ENCODE results near the gene CCDC6. TPM values are rescaled to one million over a fixed set of nuclear protein-coding genes. Genes with fewer than 3 reads are reported as not detected.
A peak's percentile ranks its signal among the peaks of the same experiment; 100 is the strongest.

CCDC6 gene
- total and polyA plus RNA-seq, 9 of the 15 experiments (the other 6 are each of a cell fraction or from before 2014, with no cell fraction given): 10.4 to 41.0 (median 20.9) TPM

GRCh38 chr10:59803714-59804113 is 102.6 kb downstream of the CCDC6 start:
- no peak for ATAC-seq
- Histone ChIP-seq H3K4me1 (replicated peaks in 1 of 2; ENCODE audit: control insufficient read depth in 2 of 2, insufficient read depth in 2 of 2, low read length in 2 of 2) (no peaks in the 10 kb centered on the region), H3K9me1 (ENCODE audit: control insufficient read depth, insufficient read depth, low read length) (no peaks in the 10 kb centered on the region), H3K27ac (ENCODE audit: extremely low read depth, low read depth, low read length) (no peak overlapping the region), H3K9me3 (replicated peaks; ENCODE audit: control insufficient read depth, insufficient read depth, low read depth, low read length) (no peaks in the 10 kb centered on the region), H2AFZ (ENCODE audit: low read depth, low read length) (no peak overlapping the region), H3K36me3 (ENCODE audit: control insufficient read depth, insufficient read depth, low read length) (peaks cover 88% of the 10 kb centered on the region), H3K4me2 (ENCODE audit: insufficient read depth, low read length) (no peak overlapping the region), H3K9ac (ENCODE audit: insufficient read depth in 1 of 2, low read depth in 2 of 2, low read length in 2 of 2) (no peak overlapping the region), H3K4me3 (no peak overlapping the region), H4K20me1 (replicated peaks; ENCODE audit: control insufficient read depth, insufficient read depth, low read length) (no peaks in the 10 kb centered on the region), H3K27me3 (ENCODE audit: control insufficient read depth in 2 of 2, insufficient read depth in 2 of 2, low read length in 2 of 2) (no peaks in the 10 kb centered on the region), H3K79me2 (ENCODE audit: control insufficient read depth, insufficient read depth, low read length) (no peaks in the 10 kb centered on the region)
- FAIRE-seq: no peak
- DNase-seq (ENCODE audit: extremely low read depth in 1 of 4, low spot score in 3 of 4): no peak
- WGBS (ENCODE audit: insufficient coverage, low coverage, missing lambda C conversion rate): 93% methylated on average over 1 of the region's 1 CpG
- CTCF ChIA-PET (ENCODE audit: low intra/inter-chr PET ratio): no interaction called here
- no peak for TF ChIP-seq RUNX1 (IDR thresholded peaks at IDR 0.05; ENCODE audit: low read depth)
- no peak for TF ChIP-seq MAFG (tag; conservative IDR thresholded peaks at IDR 0.05)
- TF ChIP-seq PRMT5 (CRISPR knock-in tag; IDR thresholded peaks at IDR 0.05): no peak
- no peak for TF ChIP-seq CBX3 (IDR thresholded peaks at IDR 0.05; ENCODE audit: borderline replicate concordance in 1 of 2, low read length in 2 of 2)
- no peak for TF ChIP-seq ZNF3 (CRISPR knock-in tag; IDR thresholded peaks at IDR 0.05)
- no peak for TF ChIP-seq PHB2 (IDR thresholded peaks at IDR 0.05; ENCODE audit: low read depth)
- TF ChIP-seq CTBP1 (IDR thresholded peaks at IDR 0.05; ENCODE audit: borderline replicate concordance): no peak
- TF ChIP-seq CXXC5 (CRISPR knock-in tag; IDR thresholded peaks at IDR 0.05): no peak
- TF ChIP-seq SRF (CRISPR knock-in tag; IDR thresholded peaks at IDR 0.05): no peak
- TF ChIP-seq EGR1 (conservative IDR thresholded peaks at IDR 0.05): no peak
- BruUV-seq (replicated peaks): TSS peak; percentile 6
- intact Hi-C loops (cut with micrococcal nuclease) (no loop called here), in situ Hi-C loops (cut with MboI) (loop anchor here (25.0 kb wide), 2 partner anchors 841 to 1016 kb away; no protein-coding TSS in a partner anchor)
- POLR2A ChIA-PET: interaction anchor here (1.1 to 1.2 kb wide), 2 partner anchors 12 to 89 kb away, joined by 3 read pairs; no protein-coding TSS in a partner anchor
